Measurements from ENCODE around the gene PDE1C. TPM values are rescaled to one million over a fixed set of nuclear protein-coding genes. Genes with fewer than 3 reads are reported as not detected.

The PDE1C gene
- total and polyA plus RNA-seq, 9 donors = 4.8 to 20.0 (median 11.8) TPM

- no peak for DNase-seq
- Histone ChIP-seq H3K4me1 (ENCODE audit: insufficient read depth) (no peaks in the 10 kb centered on the region), H3K27me3 (no peaks in the 10 kb centered on the region), H3K36me3 (no peaks in the 10 kb centered on the region), H3K27ac (no peak overlapping the region), H3K9me3 (no peaks in the 10 kb centered on the region), H3K4me3 (no peak overlapping the region)
- TF ChIP-seq CTCF (IDR thresholded peaks at IDR 0.05) (no peak), POLR2A (IDR thresholded peaks at IDR 0.05) (no peak), EP300 (IDR thresholded peaks at IDR 0.05) (no peak)
- WGBS, 3 donors = 52 to 56% (median 55%) methylated on average over 3 of the region's 3 CpGs
- intact Hi-C loops (cut with DNase I) = no loop called here
Measured at GRCh38 chr7:31776616-31777015, 293.6 kb downstream of the PDE1C start.

- H3K27me3 ChIP-seq = no peaks in the 10 kb centered on the region
- no peak for TF ChIP-seq POLR2A (IDR thresholded peaks at IDR 0.05)
- TF ChIP-seq EP300 (IDR thresholded peaks at IDR 0.05) = no peak
- TF ChIP-seq CTCF (IDR thresholded peaks at IDR 0.05) = no peak
- no peak overlapping the region for H3K27ac ChIP-seq
- no peaks in the 10 kb centered on the region for H3K9me3 ChIP-seq
- no peak for DNase-seq
- H3K4me1 ChIP-seq (ENCODE audit: insufficient read depth) = no peaks in the 10 kb centered on the region
- intact Hi-C loops (cut with DNase I) = no loop called here
- WGBS, 3 donors = 76 to 80% (median 79%) methylated on average over 8 of the region's 8 CpGs
- no peak overlapping the region for H3K4me3 ChIP-seq
- H3K36me3 ChIP-seq = no peaks in the 10 kb centered on the region
Measured at GRCh38 chr7:31775556-31775955, 294.7 kb downstream of the PDE1C start.

DNA sequence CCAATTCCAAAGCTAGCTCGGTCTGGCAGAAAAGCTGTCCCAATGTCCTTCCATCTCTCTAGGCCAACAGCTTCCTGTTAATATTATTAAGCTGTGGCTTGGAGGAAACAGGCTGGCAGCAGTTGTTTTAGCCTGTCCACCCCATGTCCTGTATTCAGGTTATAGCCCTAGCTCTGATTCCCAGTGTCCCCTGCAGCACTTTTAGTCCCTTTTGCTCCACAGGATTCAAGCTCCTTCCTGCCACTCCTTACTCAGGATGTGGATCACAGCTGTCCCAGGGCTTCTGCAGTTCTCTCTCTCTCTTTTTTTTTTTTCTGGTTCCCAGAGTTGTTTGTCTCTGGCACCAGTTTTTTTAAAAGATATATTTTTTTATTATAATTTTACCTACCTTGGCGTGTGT, 298.0 kb downstream of the PDE1C start:
- H3K4me3 ChIP-seq = no peak overlapping the region
- TF ChIP-seq CTCF (IDR thresholded peaks at IDR 0.05) = no peak
- no peak for TF ChIP-seq POLR2A (IDR thresholded peaks at IDR 0.05)
- no peak for TF ChIP-seq EP300 (IDR thresholded peaks at IDR 0.05)
- no peaks in the 10 kb centered on the region for H3K36me3 ChIP-seq
- intact Hi-C loops (cut with DNase I) = no loop called here
- 86 to 87% (median 86%) methylated on average over 2 of the region's 2 CpGs for WGBS, 3 donors
- H3K9me3 ChIP-seq = no peaks in the 10 kb centered on the region
- DNase-seq = no peak
- no peaks in the 10 kb centered on the region for H3K27me3 ChIP-seq
- no peak overlapping the region for H3K27ac ChIP-seq
- H3K4me1 ChIP-seq (ENCODE audit: insufficient read depth) = no peaks in the 10 kb centered on the region

- H3K4me1 ChIP-seq (ENCODE audit: insufficient read depth) = no peaks in the 10 kb centered on the region
- H3K9me3 ChIP-seq = no peaks in the 10 kb centered on the region
- no peaks in the 10 kb centered on the region for H3K27me3 ChIP-seq
- intact Hi-C loops (cut with DNase I) = no loop called here
- 7 to 34% (median 25%) methylated on average over 4 of the region's 4 CpGs for WGBS, 3 donors
- no peak overlapping the region for H3K27ac ChIP-seq
- no peak for DNase-seq
- no peak overlapping the region for H3K4me3 ChIP-seq
- TF ChIP-seq POLR2A (IDR thresholded peaks at IDR 0.05) = no peak
- no peak for TF ChIP-seq CTCF (IDR thresholded peaks at IDR 0.05)
- TF ChIP-seq EP300 (IDR thresholded peaks at IDR 0.05) = no peak
- no peaks in the 10 kb centered on the region for H3K36me3 ChIP-seq
Measured at GRCh38 chr7:31767686-31768358, 302.4 kb downstream of the PDE1C start.

Measured in ovary (tissue), 9 donors.